B cell (primary cell): ENCODE measurements around the gene SDK1.

Experiments
- EZH2 ChIP-seq: IDR thresholded peaks from 2 replicates; pipeline ENCODE4 v1.6.1; 2012; ENCODE audit warnings: borderline replicate concordance, low read depth, mild to moderate bottlenecking, moderate library complexity, low read length; ENCODE audit not compliant: insufficient read depth, poor library complexity, severe bottlenecking
- TF ChIP-seq, protein P1 (sequence below): fragments of 200-600 bp; IDR thresholded peaks from one replicate; pipeline ENCODE4 v1.8.0; 2022; ENCODE audit warnings: antibody characterized with exemption, mild to moderate bottlenecking

DNA sequence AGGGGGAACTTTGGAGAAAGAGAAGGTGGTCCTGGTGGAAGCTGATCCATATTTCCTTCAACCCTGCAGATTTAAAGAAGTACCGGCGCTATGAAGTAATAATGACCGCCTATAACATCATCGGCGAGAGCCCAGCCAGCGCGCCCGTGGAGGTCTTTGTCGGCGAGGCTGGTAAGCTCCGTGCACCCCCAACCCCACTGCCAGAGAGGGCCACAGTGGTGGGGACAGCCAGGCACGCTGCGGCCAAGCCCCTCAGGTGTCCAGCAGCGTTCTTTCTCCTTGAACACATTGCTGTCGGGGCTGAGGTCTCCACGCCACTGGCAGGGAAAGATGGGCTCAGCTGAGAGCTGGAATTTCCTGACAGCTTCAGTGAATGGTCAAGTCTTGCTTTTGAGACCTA lies 877.4 kb downstream of the SDK1 start:
- TF ChIP-seq, protein P1, sequence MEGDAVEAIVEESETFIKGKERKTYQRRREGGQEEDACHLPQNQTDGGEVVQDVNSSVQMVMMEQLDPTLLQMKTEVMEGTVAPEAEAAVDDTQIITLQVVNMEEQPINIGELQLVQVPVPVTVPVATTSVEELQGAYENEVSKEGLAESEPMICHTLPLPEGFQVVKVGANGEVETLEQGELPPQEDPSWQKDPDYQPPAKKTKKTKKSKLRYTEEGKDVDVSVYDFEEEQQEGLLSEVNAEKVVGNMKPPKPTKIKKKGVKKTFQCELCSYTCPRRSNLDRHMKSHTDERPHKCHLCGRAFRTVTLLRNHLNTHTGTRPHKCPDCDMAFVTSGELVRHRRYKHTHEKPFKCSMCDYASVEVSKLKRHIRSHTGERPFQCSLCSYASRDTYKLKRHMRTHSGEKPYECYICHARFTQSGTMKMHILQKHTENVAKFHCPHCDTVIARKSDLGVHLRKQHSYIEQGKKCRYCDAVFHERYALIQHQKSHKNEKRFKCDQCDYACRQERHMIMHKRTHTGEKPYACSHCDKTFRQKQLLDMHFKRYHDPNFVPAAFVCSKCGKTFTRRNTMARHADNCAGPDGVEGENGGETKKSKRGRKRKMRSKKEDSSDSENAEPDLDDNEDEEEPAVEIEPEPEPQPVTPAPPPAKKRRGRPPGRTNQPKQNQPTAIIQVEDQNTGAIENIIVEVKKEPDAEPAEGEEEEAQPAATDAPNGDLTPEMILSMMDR, result no peak
- TF ChIP-seq EZH2, result no peak
